WTC11 (cell line): ENCODE data around the gene THBD.

Source experiments
- ATF1 ChIP-seq: sonication (generic); formaldehyde crosslinking; IDR thresholded peaks from 2 replicates; pipeline ENCODE4 v1.8.1; 2023; ENCODE audit warnings: mild to moderate bottlenecking, moderate library complexity, missing genetic modification reagents
- NFYB ChIP-seq: sonication (generic); formaldehyde crosslinking; conservative IDR thresholded peaks from 2 replicates; pipeline ENCODE4 v1.8.0; 2022; ENCODE audit warnings: low read depth, missing genetic modification reagents
- SP1 ChIP-seq: sonication (generic); formaldehyde crosslinking; conservative IDR thresholded peaks from 2 replicates; pipeline ENCODE4 v1.8.1; 2022; ENCODE audit warnings: missing genetic modification reagents
- TP53 ChIP-seq: sonication (generic); formaldehyde crosslinking; IDR thresholded peaks from 2 replicates; pipeline ENCODE4 v1.8.1; 2023; ENCODE audit warnings: mild to moderate bottlenecking, missing genetic modification reagents
- ZNF396 ChIP-seq: fragments of 250-450 bp; sonication (Bioruptor Pico); IDR thresholded peaks from 2 replicates; pipeline ENCODE4 v1.8.0; 2021; ENCODE audit warnings: mild to moderate bottlenecking, moderate library complexity, borderline replicate concordance
- TF ChIP-seq, protein P1 (sequence below): fragments of 200-600 bp; IDR thresholded peaks from 2 replicates; pipeline ENCODE4 v1.8.0; 2022; ENCODE audit warnings: antibody characterized with exemption
- TF ChIP-seq, protein P2 (sequence below): sonication (generic); formaldehyde crosslinking; IDR thresholded peaks from 2 replicates; pipeline ENCODE4 v1.8.0; 2022; ENCODE audit warnings: mild to moderate bottlenecking, missing genetic modification reagents
- TF ChIP-seq, protein P3 (sequence below): sonication (generic); formaldehyde crosslinking; IDR thresholded peaks from 2 replicates; pipeline ENCODE4 v1.8.0; 2022; ENCODE audit warnings: mild to moderate bottlenecking, missing genetic modification reagents
- TF ChIP-seq, protein P4 (sequence below): sonication (generic); formaldehyde crosslinking; IDR thresholded peaks from 2 replicates; pipeline ENCODE4 v1.8.1; 2022; ENCODE audit warnings: low read depth, missing genetic modification reagents, borderline replicate concordance

GRCh38 chr20:23059001-23059400 lies 9.5 kb upstream of the THBD start:
- TF ChIP-seq, protein P1, sequence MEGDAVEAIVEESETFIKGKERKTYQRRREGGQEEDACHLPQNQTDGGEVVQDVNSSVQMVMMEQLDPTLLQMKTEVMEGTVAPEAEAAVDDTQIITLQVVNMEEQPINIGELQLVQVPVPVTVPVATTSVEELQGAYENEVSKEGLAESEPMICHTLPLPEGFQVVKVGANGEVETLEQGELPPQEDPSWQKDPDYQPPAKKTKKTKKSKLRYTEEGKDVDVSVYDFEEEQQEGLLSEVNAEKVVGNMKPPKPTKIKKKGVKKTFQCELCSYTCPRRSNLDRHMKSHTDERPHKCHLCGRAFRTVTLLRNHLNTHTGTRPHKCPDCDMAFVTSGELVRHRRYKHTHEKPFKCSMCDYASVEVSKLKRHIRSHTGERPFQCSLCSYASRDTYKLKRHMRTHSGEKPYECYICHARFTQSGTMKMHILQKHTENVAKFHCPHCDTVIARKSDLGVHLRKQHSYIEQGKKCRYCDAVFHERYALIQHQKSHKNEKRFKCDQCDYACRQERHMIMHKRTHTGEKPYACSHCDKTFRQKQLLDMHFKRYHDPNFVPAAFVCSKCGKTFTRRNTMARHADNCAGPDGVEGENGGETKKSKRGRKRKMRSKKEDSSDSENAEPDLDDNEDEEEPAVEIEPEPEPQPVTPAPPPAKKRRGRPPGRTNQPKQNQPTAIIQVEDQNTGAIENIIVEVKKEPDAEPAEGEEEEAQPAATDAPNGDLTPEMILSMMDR = no peak
- TF ChIP-seq SP1 (CRISPR knock-in tag) = no peak
- TF ChIP-seq ATF1 (CRISPR knock-in tag) = no peak
- TF ChIP-seq, protein P2, sequence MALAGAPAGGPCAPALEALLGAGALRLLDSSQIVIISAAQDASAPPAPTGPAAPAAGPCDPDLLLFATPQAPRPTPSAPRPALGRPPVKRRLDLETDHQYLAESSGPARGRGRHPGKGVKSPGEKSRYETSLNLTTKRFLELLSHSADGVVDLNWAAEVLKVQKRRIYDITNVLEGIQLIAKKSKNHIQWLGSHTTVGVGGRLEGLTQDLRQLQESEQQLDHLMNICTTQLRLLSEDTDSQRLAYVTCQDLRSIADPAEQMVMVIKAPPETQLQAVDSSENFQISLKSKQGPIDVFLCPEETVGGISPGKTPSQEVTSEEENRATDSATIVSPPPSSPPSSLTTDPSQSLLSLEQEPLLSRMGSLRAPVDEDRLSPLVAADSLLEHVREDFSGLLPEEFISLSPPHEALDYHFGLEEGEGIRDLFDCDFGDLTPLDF = no peak
- TF ChIP-seq, protein P3, sequence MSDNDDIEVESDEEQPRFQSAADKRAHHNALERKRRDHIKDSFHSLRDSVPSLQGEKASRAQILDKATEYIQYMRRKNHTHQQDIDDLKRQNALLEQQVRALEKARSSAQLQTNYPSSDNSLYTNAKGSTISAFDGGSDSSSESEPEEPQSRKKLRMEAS = no peak
- no peak for TF ChIP-seq TP53
- no peak for TF ChIP-seq NFYB (CRISPR knock-in tag)
- TF ChIP-seq, protein P4, sequence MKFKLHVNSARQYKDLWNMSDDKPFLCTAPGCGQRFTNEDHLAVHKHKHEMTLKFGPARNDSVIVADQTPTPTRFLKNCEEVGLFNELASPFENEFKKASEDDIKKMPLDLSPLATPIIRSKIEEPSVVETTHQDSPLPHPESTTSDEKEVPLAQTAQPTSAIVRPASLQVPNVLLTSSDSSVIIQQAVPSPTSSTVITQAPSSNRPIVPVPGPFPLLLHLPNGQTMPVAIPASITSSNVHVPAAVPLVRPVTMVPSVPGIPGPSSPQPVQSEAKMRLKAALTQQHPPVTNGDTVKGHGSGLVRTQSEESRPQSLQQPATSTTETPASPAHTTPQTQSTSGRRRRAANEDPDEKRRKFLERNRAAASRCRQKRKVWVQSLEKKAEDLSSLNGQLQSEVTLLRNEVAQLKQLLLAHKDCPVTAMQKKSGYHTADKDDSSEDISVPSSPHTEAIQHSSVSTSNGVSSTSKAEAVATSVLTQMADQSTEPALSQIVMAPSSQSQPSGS = no peak
- TF ChIP-seq ZNF396 (CRISPR knock-in tag) = no peak
